Inflammatory macrophage treated with lipopolysaccharide for 4 hours (primary cell): ENCODE measurements around the gene MTERF2.

Source experiments
- DNase-seq: peaks from one replicate; pipeline ENCODE4 v3.0.0-alpha.2; 2020

MTERF2 gene

DNA sequence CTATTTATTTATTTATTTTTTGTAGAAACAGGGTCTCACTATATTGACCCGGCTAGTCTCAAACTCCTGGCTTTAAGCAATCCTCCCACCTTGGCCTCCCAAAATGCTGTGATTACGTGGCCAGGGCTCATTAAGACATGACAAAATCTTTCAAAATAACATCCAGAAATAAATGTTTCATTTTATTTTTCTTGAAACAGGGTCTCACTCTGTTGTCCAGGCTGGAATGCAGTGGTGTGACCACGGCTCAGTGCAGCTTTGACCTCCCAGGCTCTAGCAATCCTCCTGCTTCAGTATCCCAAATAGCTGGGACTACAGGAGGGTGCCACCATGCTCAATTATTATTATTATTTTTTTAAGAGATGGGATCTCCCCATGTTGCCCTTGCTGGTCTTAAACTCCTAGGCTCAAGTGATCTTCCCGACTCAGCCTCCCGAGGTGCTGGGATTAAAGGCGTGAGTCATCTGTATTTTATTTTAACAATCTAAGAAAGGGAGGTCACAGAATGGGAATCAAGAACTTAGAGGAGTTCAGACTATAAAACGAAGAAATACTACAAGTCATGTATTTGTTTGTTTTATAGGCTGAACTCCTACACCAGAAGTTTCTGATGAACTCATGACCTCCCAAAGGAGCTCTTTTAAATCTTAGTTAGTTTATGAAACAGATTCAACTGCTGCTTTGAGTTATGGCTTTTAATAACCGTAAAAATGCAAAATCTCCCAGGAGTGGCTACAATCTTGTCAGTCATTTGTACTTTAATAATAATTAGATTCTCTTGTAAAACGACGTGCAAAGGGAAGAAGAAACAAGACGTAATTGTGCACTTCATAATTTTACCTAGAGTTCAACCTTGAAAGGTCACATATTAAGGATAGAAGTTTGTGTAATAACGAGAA lies 33.3 kb downstream of the MTERF2 start:
- no peak for DNase-seq

DNA sequence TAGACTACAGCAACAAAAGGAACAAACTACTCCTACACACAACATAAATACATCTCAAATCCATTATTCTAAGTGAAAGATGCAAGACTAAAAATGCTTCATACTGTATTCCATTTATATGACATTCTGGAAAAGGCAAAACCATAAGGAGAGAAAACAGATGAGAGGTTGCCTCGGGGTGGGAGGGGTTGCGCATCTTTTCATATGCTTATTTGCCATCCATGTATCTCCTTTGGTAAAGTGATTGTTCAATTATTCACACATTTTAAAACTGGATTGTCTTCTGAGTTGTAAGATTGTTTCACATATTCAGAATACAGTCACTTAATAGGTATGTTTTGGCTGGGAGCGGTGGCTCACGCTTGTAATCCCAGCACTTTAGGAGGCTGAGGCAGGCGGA lies 36.4 kb downstream of the MTERF2 start:
- DNase-seq: no peak

DNA sequence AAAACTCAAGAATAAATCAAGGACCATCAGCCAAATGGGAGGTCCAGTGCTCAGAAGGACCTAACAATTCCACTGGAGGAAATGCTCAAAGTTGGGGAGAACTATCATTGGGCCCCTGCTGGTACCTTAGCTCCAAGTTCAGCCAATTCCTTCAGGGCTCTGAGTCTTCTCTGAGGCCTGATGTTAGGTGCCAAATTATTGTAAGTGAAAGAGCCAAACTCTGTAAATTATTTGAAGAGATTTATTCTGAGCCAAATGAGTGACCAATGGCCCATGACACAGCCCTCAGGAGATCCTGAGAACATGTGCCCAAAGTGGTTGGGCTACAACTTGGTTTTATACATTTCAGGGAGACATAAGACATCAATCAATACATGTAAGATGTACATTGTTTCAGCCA lies 39.5 kb downstream of the MTERF2 start:
- DNase-seq: no peak

DNA sequence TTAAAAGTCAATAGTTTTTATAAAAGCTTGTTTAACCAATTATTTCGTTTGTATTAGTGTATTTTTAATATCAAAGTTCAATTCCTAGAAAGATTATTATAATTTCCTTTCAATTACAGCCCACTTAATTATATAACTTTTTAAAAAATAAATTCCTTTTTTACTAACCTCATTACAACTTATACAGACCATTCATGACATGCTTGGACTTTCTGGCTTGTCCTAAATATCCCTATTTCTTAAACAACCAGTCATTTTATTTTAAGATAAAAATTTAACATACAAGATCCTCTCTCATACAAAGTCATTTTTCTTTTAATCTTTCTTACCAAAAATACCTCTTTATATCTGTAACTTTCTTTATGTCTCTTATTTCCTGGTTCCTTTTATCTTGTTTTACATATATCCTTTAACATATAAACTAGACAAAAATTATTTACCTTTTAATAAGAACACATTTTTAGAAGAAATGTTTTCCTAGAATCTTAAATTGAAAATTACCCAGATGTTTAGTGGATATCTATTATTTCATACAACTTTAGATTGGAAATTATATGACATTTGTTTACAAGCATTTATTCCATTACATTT lies 41.6 kb downstream of the MTERF2 start:
- DNase-seq: no peak

DNA sequence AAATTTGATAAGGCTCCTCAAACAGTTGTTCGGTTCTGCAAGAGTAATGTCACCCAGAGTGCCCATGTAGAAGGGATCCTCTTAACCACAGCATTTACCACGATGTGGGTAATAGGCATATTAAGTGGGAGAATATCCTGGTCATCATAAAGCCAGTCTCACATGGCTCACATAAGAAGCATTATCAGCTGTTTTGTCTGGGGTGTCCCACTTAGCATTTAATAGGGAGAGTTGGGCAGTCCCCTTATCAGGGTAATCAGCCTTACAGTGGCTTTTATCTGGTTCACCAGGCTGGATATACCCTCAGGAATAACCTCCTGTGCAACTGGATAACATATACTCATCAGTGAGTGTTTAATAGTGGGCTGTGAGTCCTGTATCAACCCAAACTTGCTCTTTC lies 44.2 kb downstream of the MTERF2 start:
- no peak for DNase-seq

DNA sequence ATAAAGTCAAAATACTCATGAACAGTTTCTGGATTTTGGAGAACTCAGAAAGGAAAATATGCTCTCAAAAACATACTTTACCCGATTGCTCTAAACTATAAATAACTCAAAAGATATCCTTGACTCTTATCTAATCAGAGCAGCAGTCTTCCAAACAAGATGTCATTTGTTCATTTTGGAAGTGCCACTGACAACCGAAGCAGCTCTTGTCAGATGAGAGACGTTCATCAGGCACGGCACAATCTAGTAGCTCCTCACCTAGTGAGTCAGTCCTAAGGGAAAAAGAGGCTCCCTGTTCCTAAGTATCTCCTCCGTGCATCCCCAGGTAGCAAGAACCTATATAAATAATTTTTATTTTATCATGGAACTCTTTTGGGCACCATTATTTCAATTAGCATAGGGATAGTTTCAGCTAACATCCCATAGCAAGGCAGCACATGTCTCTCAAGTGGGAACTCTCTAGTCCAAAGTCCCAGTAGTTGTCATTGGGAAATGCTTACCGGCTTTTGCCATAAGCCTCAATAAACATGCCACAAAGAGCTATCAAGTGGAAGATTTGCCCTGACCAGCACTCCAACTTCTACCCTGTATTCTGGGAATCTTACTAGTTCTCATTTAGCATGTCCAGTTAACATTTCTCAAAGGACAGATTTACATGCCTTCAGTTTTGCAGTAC lies 45.3 kb downstream of the MTERF2 start:
- no peak for DNase-seq

DNA sequence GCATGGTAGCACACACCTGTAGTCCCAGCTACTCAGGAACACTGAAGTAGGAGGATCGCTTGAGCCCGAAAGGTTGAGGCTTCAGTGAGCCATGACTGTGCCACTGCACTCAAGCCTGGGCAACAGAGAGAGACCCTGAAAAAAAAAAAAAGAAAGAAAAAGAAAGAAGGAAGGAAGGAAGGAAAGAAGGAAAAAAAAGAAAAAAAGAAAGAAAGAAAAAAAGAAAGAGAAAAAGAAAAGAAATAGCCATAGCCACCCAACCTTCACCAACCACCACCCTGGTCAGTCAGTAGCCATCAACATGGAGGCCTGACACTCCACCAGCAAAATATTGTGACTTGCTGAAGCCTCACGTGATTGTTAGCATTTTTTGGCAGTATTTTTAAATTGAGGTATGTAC lies 52.7 kb downstream of the MTERF2 start:
- no peak for DNase-seq
